Breast epithelium (tissue), 3 donors: ENCODE measurements around the gene SDK2.

Experiments
- CTCF ChIP-seq, 3 donors: fragments of 450-650 bp; IDR thresholded peaks; one replicate each; pipeline ENCODE4 v1.5.1; 2016 to 2017; ENCODE audit warnings: antibody characterized with exemption in 3 of 3, mild to moderate bottlenecking in 3 of 3, moderate library complexity in 3 of 3
- POLR2A ChIP-seq: fragments of 450-650 bp; IDR thresholded peaks from one replicate; pipeline ENCODE4 v1.6.1; 2016; ENCODE audit warnings: antibody characterized with exemption, mild to moderate bottlenecking, moderate library complexity
- POLR2AphosphoS5 ChIP-seq, 3 donors: sonication (generic); formaldehyde crosslinking; IDR thresholded peaks; one replicate each; pipeline ENCODE4 v1.6.1; 2017; ENCODE audit warnings: antibody characterized with exemption in 3 of 3

- TF ChIP-seq POLR2A (no peak), CTCF (IDR thresholded peaks at IDR 0.05) (no peak), POLR2AphosphoS5 (IDR thresholded peaks at IDR 0.05) (no peak)
These were observed 337.1 kb downstream of the SDK2 start for GRCh38 chr17:73307130-73307529.
